ENCODE data around the gene RORB. TPM values are rescaled to one million over a fixed set of nuclear protein-coding genes. Genes with fewer than 3 reads are reported as not detected.

Gene RORB
- polyA plus RNA-seq, 1 donor from 2014 or later: 0.77 TPM

DNA sequence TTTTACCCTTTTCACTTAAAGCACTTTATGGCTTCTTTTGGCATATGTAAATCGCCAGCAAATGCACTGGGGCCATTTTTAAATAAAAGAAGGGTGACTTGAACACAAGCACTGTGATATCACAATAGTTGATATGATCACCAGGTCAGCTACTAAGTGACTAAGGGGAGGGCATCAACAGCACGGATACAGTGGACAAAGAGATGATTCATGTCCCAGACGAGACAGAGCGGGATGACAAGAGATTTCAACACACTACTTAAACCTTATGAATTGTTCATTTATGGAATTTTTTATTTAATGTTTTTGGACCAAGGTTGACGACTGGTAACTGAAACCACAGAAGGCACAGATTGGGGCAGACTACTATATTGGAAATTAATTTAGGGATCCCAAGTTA lies 54.1 kb downstream of the RORB start:
- H3K9me2 ChIP-seq (ENCODE audit: insufficient read depth, low read length): no peaks in the 10 kb centered on the region
- TF ChIP-seq, protein P1, sequence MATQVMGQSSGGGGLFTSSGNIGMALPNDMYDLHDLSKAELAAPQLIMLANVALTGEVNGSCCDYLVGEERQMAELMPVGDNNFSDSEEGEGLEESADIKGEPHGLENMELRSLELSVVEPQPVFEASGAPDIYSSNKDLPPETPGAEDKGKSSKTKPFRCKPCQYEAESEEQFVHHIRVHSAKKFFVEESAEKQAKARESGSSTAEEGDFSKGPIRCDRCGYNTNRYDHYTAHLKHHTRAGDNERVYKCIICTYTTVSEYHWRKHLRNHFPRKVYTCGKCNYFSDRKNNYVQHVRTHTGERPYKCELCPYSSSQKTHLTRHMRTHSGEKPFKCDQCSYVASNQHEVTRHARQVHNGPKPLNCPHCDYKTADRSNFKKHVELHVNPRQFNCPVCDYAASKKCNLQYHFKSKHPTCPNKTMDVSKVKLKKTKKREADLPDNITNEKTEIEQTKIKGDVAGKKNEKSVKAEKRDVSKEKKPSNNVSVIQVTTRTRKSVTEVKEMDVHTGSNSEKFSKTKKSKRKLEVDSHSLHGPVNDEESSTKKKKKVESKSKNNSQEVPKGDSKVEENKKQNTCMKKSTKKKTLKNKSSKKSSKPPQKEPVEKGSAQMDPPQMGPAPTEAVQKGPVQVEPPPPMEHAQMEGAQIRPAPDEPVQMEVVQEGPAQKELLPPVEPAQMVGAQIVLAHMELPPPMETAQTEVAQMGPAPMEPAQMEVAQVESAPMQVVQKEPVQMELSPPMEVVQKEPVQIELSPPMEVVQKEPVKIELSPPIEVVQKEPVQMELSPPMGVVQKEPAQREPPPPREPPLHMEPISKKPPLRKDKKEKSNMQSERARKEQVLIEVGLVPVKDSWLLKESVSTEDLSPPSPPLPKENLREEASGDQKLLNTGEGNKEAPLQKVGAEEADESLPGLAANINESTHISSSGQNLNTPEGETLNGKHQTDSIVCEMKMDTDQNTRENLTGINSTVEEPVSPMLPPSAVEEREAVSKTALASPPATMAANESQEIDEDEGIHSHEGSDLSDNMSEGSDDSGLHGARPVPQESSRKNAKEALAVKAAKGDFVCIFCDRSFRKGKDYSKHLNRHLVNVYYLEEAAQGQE (IDR thresholded peaks at IDR 0.05; ENCODE audit: borderline replicate concordance): no peak
- TF ChIP-seq MXI1 (conservative IDR thresholded peaks at IDR 0.05; ENCODE audit: poor library complexity, severe bottlenecking) (no peak), EP300 (conservative IDR thresholded peaks at IDR 0.05; ENCODE audit: poor library complexity, severe bottlenecking) (no peak), TAF1 (IDR thresholded peaks at IDR 0.05; ENCODE audit: low read depth) (no peak), SMC3 (conservative IDR thresholded peaks at IDR 0.05; ENCODE audit: poor library complexity) (no peak), EZH2 (IDR thresholded peaks at IDR 0.05; ENCODE audit: borderline replicate concordance, insufficient read depth, low read length, poor library complexity, severe bottlenecking) (no peak)
- TF ChIP-seq, protein P2, sequence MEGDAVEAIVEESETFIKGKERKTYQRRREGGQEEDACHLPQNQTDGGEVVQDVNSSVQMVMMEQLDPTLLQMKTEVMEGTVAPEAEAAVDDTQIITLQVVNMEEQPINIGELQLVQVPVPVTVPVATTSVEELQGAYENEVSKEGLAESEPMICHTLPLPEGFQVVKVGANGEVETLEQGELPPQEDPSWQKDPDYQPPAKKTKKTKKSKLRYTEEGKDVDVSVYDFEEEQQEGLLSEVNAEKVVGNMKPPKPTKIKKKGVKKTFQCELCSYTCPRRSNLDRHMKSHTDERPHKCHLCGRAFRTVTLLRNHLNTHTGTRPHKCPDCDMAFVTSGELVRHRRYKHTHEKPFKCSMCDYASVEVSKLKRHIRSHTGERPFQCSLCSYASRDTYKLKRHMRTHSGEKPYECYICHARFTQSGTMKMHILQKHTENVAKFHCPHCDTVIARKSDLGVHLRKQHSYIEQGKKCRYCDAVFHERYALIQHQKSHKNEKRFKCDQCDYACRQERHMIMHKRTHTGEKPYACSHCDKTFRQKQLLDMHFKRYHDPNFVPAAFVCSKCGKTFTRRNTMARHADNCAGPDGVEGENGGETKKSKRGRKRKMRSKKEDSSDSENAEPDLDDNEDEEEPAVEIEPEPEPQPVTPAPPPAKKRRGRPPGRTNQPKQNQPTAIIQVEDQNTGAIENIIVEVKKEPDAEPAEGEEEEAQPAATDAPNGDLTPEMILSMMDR (IDR thresholded peaks at IDR 0.05; ENCODE audit: poor library complexity, severe bottlenecking): no peak
- no peaks in the 10 kb centered on the region for H3K79me2 ChIP-seq (replicated peaks; ENCODE audit: insufficient read depth, low read length)
- no peak overlapping the region for H3K9ac ChIP-seq (ENCODE audit: low read length)
- no peak overlapping the region for H3K27ac ChIP-seq (ENCODE audit: low read length)
- H3F3A ChIP-seq (ENCODE audit: insufficient read depth, low read length, poor library complexity, severe bottlenecking): no peaks in the 10 kb centered on the region
- H3K27me3 ChIP-seq (ENCODE audit: insufficient read depth, low read depth, low read length): no peaks in the 10 kb centered on the region
- no peaks in the 10 kb centered on the region for H4K20me1 ChIP-seq (ENCODE audit: insufficient read depth)
- H3K4me2 ChIP-seq (ENCODE audit: low read length): no peak overlapping the region
- H3K36me3 ChIP-seq (ENCODE audit: insufficient read depth, low read length): no peaks in the 10 kb centered on the region
- H2AFZ ChIP-seq (ENCODE audit: low read depth, low read length): no peak overlapping the region
- H3K4me3 ChIP-seq (ENCODE audit: low read length): no peak overlapping the region
- H3K9me3 ChIP-seq (ENCODE audit: low read length): no peaks in the 10 kb centered on the region

DNA sequence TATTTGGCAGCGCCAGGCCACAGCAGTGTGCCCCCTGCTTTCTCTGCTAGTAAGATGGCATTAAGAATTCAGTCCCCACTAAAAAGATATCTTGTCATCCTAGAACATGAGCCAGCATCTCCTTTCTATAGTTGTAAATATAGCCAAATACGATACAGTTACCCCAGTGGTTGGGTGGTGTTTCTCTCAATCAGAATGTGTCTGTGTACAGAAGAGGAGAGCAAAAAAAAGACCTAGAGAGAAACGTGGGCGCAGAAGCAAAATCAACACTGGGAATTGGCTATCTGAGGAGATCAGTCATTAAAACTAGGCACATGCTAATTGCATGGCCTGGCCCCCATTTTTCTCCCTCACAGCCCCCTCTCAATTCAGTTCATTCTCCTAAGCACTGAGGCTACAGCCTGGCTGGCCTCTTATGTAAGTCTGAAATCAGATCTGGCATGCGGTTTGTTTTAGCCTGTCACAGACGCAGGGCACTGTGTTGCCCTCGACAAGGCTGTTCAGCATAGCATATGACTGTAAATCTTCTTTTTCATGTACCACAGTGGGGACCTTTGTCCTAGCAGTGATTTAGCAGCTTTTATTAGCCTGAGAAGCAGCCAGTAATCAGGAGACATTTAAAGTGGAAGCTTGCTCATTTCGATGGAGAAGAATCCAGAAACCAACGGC lies 57.8 kb downstream of the RORB start:
- Histone ChIP-seq H3K27ac (ENCODE audit: low read length) (no peak overlapping the region), H3K4me2 (ENCODE audit: low read length) (no peak overlapping the region), H3K9ac (ENCODE audit: low read length) (no peak overlapping the region)

More for the DNA sequence above, 57.8 kb downstream of the RORB start:
- H3K9me2 ChIP-seq (ENCODE audit: insufficient read depth, low read length): no peaks in the 10 kb centered on the region
- H3K79me2 ChIP-seq (replicated peaks; ENCODE audit: insufficient read depth, low read length): no peaks in the 10 kb centered on the region
- no peaks in the 10 kb centered on the region for H4K20me1 ChIP-seq (ENCODE audit: insufficient read depth)
- H3K27me3 ChIP-seq (ENCODE audit: insufficient read depth, low read depth, low read length): no peaks in the 10 kb centered on the region
- TF ChIP-seq SMC3 (conservative IDR thresholded peaks at IDR 0.05; ENCODE audit: poor library complexity) (no peak), RAD21 (conservative IDR thresholded peaks at IDR 0.05) (no peak)
- TF ChIP-seq, protein P1 (IDR thresholded peaks at IDR 0.05; ENCODE audit: borderline replicate concordance): no peak
- no peaks in the 10 kb centered on the region for H3K36me3 ChIP-seq (ENCODE audit: insufficient read depth, low read length)
- H3F3A ChIP-seq (ENCODE audit: insufficient read depth, low read length, poor library complexity, severe bottlenecking): no peaks in the 10 kb centered on the region
- no peak overlapping the region for H3K4me3 ChIP-seq (ENCODE audit: low read length)
- H2AFZ ChIP-seq (ENCODE audit: low read depth, low read length): no peak overlapping the region
- no peaks in the 10 kb centered on the region for H3K9me3 ChIP-seq (ENCODE audit: low read length)

Data from neural cell (in vitro differentiated cells).